Neuronal stem cell (in vitro differentiated cells): ENCODE results near the gene SETD4.
"Not testable (repeated sequence)": the region's sequence is repeated elsewhere in the genome, so short reads cannot be mapped to it uniquely, and the experiment has no call there.

Experiments used
- DNase-seq: peaks from one replicate; pipeline ENCODE4 v3.0.0-alpha.2; 2013; ENCODE audit warnings: low spot score
- H2AFZ ChIP-seq: one replicate; pipeline ENCODE4 v1.6.1; 2013; ENCODE audit warnings: mild to moderate bottlenecking, low read length, inconsistent platforms
- H2AK5ac ChIP-seq: 2 replicates; pipeline ENCODE4 v1.6.1; 2013; ENCODE audit warnings: low read depth, mild to moderate bottlenecking, inconsistent platforms, low read length, moderate library complexity, mixed read lengths
- H2BK120ac ChIP-seq: 2 replicates; pipeline ENCODE4 v1.6.1; 2013; ENCODE audit warnings: low read depth, mild to moderate bottlenecking, inconsistent platforms, low read length, moderate library complexity, mixed read lengths
- H2BK12ac ChIP-seq: one replicate; pipeline ENCODE4 v1.6.1; 2013; ENCODE audit warnings: low read length, inconsistent platforms
- H2BK15ac ChIP-seq: 2 replicates; pipeline ENCODE4 v1.6.1; 2013; ENCODE audit warnings: mild to moderate bottlenecking, low read length, inconsistent platforms, mixed read lengths
- H2BK5ac ChIP-seq: one replicate; pipeline ENCODE4 v1.6.1; 2013; ENCODE audit warnings: inconsistent platforms, mild to moderate bottlenecking, low read length, moderate library complexity
- H3K14ac ChIP-seq: one replicate; pipeline ENCODE4 v1.6.1; 2013; ENCODE audit warnings: low read length, inconsistent platforms
- H3K18ac ChIP-seq: 2 replicates; pipeline ENCODE4 v1.6.1; 2013; ENCODE audit warnings: low read length, inconsistent platforms
- H3K23ac ChIP-seq: 2 replicates; pipeline ENCODE4 v1.6.1; 2013; ENCODE audit warnings: low read depth, mild to moderate bottlenecking, mixed read lengths, low read length, inconsistent platforms; ENCODE audit not compliant: poor library complexity
- H3K27ac ChIP-seq: replicated peaks from 3 replicates; pipeline ENCODE4 v1.5.1; 2013; ENCODE audit warnings: low read length, inconsistent platforms
- H3K27me3 ChIP-seq, 3 experiments: 2 replicates each; pipeline ENCODE4 v1.6.1; 2013; ENCODE audit warnings: low read length in 3 of 3, mild to moderate bottlenecking in 2 of 3, inconsistent platforms in 1 of 3, low read depth in 1 of 3, mixed read lengths in 1 of 3, moderate library complexity in 1 of 3; ENCODE audit not compliant: control insufficient read depth in 3 of 3, insufficient read depth in 3 of 3
- H3K36me3 ChIP-seq, 2 donors: replicated peaks in 1 of 2; 2 replicates each; pipeline ENCODE4 v1.6.1; 2013; ENCODE audit warnings: low read length in 2 of 2; ENCODE audit not compliant: control insufficient read depth in 2 of 2, insufficient read depth in 2 of 2
- H3K4ac ChIP-seq: 2 replicates; pipeline ENCODE4 v1.6.1; 2013; ENCODE audit warnings: inconsistent platforms, mild to moderate bottlenecking, low read length, moderate library complexity
- H3K4me1 ChIP-seq, 2 donors: 1 replicate in 1 of 2; 2 replicates in 1 of 2; pipeline ENCODE4 v1.6.1; 2013; ENCODE audit warnings: low read length in 2 of 2, low read depth in 1 of 2; ENCODE audit not compliant: control insufficient read depth in 2 of 2, insufficient read depth in 1 of 2
- H3K4me2 ChIP-seq: one replicate; pipeline ENCODE4 v1.6.1; 2013; ENCODE audit warnings: mild to moderate bottlenecking, low read length, inconsistent platforms; ENCODE audit not compliant: insufficient read depth, poor library complexity, severe bottlenecking
- H3K4me3 ChIP-seq, 2 donors: 2 replicates each; pipeline ENCODE4 v1.5.1; 2013; ENCODE audit warnings: low read length in 2 of 2, mild to moderate bottlenecking in 2 of 2, inconsistent platforms in 1 of 2, moderate library complexity in 1 of 2
- H3K79me1 ChIP-seq: one replicate; pipeline ENCODE4 v1.6.1; 2013; ENCODE audit warnings: low read depth, mild to moderate bottlenecking, inconsistent platforms, low read length, moderate library complexity
- H3K9ac ChIP-seq: one replicate; pipeline ENCODE4 v1.6.1; 2013; ENCODE audit warnings: mild to moderate bottlenecking, low read depth, low read length, inconsistent platforms; ENCODE audit not compliant: poor library complexity
- H3K9me3 ChIP-seq, 2 donors: replicated peaks in 1 of 2; 2 replicates each; pipeline versions ENCODE3 to v1.6.1; 2013; ENCODE audit warnings: low read length in 2 of 2, mild to moderate bottlenecking in 2 of 2, inconsistent platforms in 1 of 2, low read depth in 1 of 2, mixed read lengths in 1 of 2, moderate library complexity in 1 of 2; ENCODE audit not compliant: control insufficient read depth in 2 of 2, insufficient read depth in 1 of 2
- H4K8ac ChIP-seq: one replicate; pipeline ENCODE4 v1.6.1; 2013; ENCODE audit warnings: low read depth, mild to moderate bottlenecking, inconsistent platforms, low read length, moderate library complexity
- H4K91ac ChIP-seq: one replicate; pipeline ENCODE4 v1.6.1; 2013; ENCODE audit warnings: low read length, low read depth, mild to moderate bottlenecking, inconsistent platforms; ENCODE audit not compliant: poor library complexity
- WGBS, 2 donors: extraction: QIAGEN DNeasy Blood & Tissue Kit; methylation state at CpG; one replicate each; pipeline ENCODE4 v1.1.7; 2013; ENCODE audit warnings: missing lambda C conversion rate in 2 of 2, mixed read lengths in 1 of 2; ENCODE audit not compliant: insufficient read length in 2 of 2, insufficient replicate concordance in 1 of 2; ENCODE audit errors: extremely low coverage in 2 of 2; 5-methylcytosine and 5-hydroxymethylcytosine counted together

The SETD4 gene

DNA sequence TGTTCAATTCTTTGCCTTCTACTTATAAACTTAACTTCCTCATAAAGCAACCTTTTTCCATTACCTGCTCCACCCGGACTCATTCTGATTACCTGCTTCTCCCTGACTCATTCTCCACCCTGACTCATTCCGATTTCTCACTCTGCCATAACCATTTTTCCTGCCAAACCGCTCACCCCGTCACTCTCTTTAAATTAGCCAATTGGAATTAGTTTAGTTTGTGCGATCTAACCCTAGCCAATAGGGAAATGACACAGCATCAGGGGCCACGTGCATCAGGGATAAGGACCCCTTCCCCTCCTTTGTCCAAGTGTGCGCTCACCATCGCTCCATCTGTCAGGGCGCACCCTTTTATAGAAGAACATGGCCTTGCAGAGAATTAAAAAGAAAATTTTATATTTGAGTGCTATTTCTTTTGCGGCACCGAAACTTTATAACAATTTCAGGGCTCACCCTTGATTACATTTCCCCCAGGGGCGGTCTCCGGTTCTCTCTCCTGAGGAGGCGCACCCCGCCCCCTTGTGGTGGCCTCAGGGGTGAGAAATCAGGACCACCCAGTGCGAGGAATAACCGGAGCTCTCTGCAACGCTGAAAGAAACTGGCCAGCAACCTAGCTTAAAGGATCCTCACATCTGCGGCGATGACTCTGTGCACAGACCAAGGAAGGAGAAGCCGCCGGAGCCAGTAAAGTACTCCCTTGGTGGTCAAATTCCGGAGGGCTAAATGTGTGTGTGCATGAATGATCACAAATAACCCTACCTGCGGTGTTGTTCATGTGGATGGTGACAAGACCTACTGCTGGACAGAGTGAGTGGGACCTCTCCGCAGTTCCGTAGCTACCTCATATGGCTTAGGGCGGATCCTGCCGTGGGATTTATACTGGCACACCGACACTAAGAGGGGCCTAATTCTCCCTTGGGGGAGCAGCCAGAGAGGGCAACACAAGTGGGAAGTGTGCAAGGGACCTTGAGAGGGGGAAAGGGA, 44.3 kb upstream of the SETD4 start:
- WGBS, 2 donors, result no CpG with 5 or more reads among the region's 29 CpGs
- H3K9ac ChIP-seq, result no peak overlapping the region
- no peak overlapping the region for H3K18ac ChIP-seq

DNA sequence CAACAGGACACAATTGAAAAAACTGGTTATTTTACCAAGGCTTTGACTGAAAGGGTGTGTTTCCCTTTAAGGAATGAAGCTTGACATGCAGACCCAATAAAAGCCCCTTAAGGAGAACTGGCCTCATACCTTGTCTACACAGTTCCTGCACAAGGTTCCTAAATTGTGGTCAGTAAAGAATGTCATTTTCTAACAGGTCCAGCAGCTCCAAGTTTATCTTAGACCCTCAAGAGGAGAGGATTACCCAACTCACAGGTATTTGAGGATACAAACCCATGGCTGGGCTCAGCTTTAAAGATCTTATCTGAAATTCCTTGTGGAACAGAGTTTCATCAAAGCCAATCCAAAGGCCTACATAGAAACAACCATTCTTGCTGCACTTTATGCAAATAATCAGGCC, 43.1 kb upstream of the SETD4 start:
- Histone ChIP-seq H3K4me1 (peaks cover 0 to 4% of the 10 kb centered on the region in 2 donors), H3K18ac (no peak overlapping the region), H3K4me2 (no peak overlapping the region), H2AK5ac (no peak overlapping the region), H2BK12ac (no peak overlapping the region), H2BK5ac (no peak overlapping the region), H3K4me3 (no peak overlapping the region), H3K36me3 (no peaks in the 10 kb centered on the region), H3K9ac (no peak overlapping the region), H3K23ac (no peak overlapping the region), H4K91ac (no peak overlapping the region), H2BK120ac (no peak overlapping the region), H3K4ac (no peak overlapping the region), H3K9me3 (no peaks in the 10 kb centered on the region), H3K79me1 (no peaks in the 10 kb centered on the region), H2AFZ (no peak overlapping the region), H3K14ac (no peak overlapping the region), H4K8ac (no peak overlapping the region), H3K27ac (no peak overlapping the region), H2BK15ac (no peak overlapping the region), H3K27me3 (peaks cover 0 to 50% (median 0%) of the 10 kb centered on the region in 3 experiments)
- DNase-seq, result no peak

More for the DNA sequence above, 44.3 kb upstream of the SETD4 start:
- H2BK12ac ChIP-seq, result no peak overlapping the region
- H3K79me1 ChIP-seq, result no peaks in the 10 kb centered on the region
- no peak overlapping the region for H4K91ac ChIP-seq
- no peak overlapping the region for H3K14ac ChIP-seq
- no peaks in the 10 kb centered on the region for H3K9me3 ChIP-seq
- peak; percentile 54 for DNase-seq
- H3K36me3 ChIP-seq, result no peaks in the 10 kb centered on the region
- H2AFZ ChIP-seq, result no peak overlapping the region
- no peak overlapping the region for H4K8ac ChIP-seq
- no peak overlapping the region for H2AK5ac ChIP-seq
- H3K4ac ChIP-seq, result no peak overlapping the region
- peaks cover 0 to 4% of the 10 kb centered on the region in 2 donors for H3K4me1 ChIP-seq
- no peak overlapping the region for H3K23ac ChIP-seq
- no peak overlapping the region for H3K27ac ChIP-seq
- peak overlapping the region in 1 of 2 donors; percentile 1 for H3K4me3 ChIP-seq
- H2BK5ac ChIP-seq, result no peak overlapping the region
- H3K4me2 ChIP-seq, result peak overlapping the region; percentile 28
- H3K27me3 ChIP-seq, result peaks cover 0 to 42% (median 0%) of the 10 kb centered on the region in 3 experiments
- H2BK15ac ChIP-seq, result no peak overlapping the region
- no peak overlapping the region for H2BK120ac ChIP-seq

DNA sequence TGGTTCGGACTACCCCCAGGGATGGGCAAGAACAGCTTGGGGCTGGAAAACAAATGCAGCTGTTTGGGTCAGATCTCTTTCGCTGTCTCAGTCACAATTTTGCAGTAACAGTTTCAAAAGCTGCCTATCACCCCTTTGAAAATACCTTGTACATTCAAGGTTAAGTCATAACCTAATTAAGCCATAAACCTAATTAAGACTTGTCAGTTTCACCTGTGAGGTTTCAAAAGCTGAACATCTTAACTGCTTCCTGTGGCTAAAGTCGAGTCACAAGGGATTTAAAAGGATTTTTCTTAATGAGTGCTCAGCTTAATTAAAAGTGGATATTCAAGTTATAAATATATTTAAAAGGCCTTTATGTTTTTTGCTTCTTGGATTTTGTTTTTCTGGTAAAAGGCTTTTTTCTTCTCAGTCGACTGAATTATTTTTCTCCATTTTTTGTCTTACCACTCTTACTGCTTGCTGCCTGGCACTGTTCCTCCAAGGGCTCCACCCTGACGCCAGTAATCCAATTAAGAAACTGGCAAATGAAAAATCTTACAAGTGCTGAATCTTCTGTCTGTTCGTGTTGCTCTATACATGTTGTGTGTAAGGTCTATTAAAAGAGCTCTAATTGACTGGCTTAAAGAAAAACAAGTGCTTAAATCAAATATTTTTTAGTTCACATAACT, 40.8 kb upstream of the SETD4 start:
- H3K14ac ChIP-seq, result no peak overlapping the region
- no peak overlapping the region for H2BK15ac ChIP-seq
- no peak overlapping the region for H4K8ac ChIP-seq
- no peak overlapping the region for H3K4ac ChIP-seq
- no peaks in the 10 kb centered on the region for H3K36me3 ChIP-seq
- H3K79me1 ChIP-seq, result no peaks in the 10 kb centered on the region
- H2BK120ac ChIP-seq, result no peak overlapping the region
- H3K18ac ChIP-seq, result no peak overlapping the region
- H3K23ac ChIP-seq, result no peak overlapping the region
- no peak overlapping the region for H3K4me2 ChIP-seq
- H2BK12ac ChIP-seq, result no peak overlapping the region
- H2AK5ac ChIP-seq, result no peak overlapping the region
- H3K27ac ChIP-seq, result no peak overlapping the region
- DNase-seq, result no peak
- H3K9me3 ChIP-seq, result no peaks in the 10 kb centered on the region
- H3K9ac ChIP-seq, result no peak overlapping the region
- H3K27me3 ChIP-seq, result peaks cover 0 to 35% (median 0%) of the 10 kb centered on the region in 3 experiments
- no peak overlapping the region for H2AFZ ChIP-seq
- no peak overlapping the region for H4K91ac ChIP-seq
- H2BK5ac ChIP-seq, result no peak overlapping the region
- WGBS, 2 donors, result no CpG with 5 or more reads among the region's 6 CpGs
- peaks cover 0 to 5% of the 10 kb centered on the region in 2 donors for H3K4me1 ChIP-seq
- no peak overlapping the region for H3K4me3 ChIP-seq

DNA sequence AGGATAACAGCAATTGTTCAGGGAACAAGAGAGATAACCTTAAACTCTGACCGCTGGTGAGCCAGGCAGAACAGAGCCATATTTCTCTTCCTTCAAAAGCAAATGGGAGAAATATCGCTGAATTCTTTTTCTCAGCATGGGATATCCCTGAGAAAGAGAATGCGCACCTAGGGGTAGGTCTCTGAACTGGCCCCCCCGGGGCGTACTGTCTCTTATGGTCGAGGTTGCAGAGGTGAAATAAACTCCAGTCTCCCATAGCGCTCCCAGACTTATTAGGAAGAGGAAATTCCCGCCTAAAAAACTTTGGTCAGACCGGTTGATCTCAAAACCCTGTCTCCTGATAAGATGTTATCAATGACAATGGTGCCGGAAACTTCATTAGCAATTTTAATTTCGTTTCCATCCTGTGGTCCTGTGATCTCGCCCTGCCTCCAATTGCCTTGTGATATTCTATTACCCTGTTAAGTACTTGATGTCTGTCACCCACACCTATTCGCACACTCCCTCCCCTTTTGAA, 39.4 kb upstream of the SETD4 start:
- not testable (repeated sequence) for H2BK15ac ChIP-seq, H3K4me3 ChIP-seq, H3K4me1 ChIP-seq, H3K18ac ChIP-seq, H2BK12ac ChIP-seq, H2BK120ac ChIP-seq, H3K14ac ChIP-seq, H2AFZ ChIP-seq, H3K4me2 ChIP-seq, H4K8ac ChIP-seq, H2BK5ac ChIP-seq, H3K27ac ChIP-seq, DNase-seq, H2AK5ac ChIP-seq, H3K36me3 ChIP-seq, H3K9me3 ChIP-seq, H3K23ac ChIP-seq, H4K91ac ChIP-seq, H3K4ac ChIP-seq, H3K79me1 ChIP-seq, H3K9ac ChIP-seq
- peaks cover 0 to 28% (median 0%) of the 10 kb centered on the region in 3 experiments for H3K27me3 ChIP-seq
- WGBS, 2 donors, result no CpG with 5 or more reads among the region's 13 CpGs
